ENCODE data around the gene CYP4B1. TPM values are rescaled to one million over a fixed set of nuclear protein-coding genes. Genes with fewer than 3 reads are reported as not detected.
A peak's percentile ranks its signal among the peaks of the same experiment; 100 is the strongest.
"Not testable (repeated sequence)": the region's sequence is repeated elsewhere in the genome, so short reads cannot be mapped to it uniquely, and the experiment has no call there.

The CYP4B1 gene
- total RNA-seq, 1 experiment from 2014 or later: not detected

GRCh38 chr1:46753985-46754384 lies 44.9 kb upstream of the CYP4B1 start:
- H3K4me1 ChIP-seq: peaks cover 41% of the 10 kb centered on the region
- Mint-ChIP-seq H3K27ac (ENCODE audit: unreplicated experiment) (no peak overlapping the region), H3K36me3 (ENCODE audit: insufficient read depth, unreplicated experiment) (no peaks in the 10 kb centered on the region), H3K4me3 (ENCODE audit: unreplicated experiment) (no peak overlapping the region), H3K27me3 (ENCODE audit: insufficient read depth, unreplicated experiment) (no peaks in the 10 kb centered on the region), H3K4me1 (ENCODE audit: low read depth, unreplicated experiment) (peaks cover 40% of the 10 kb centered on the region), H3K9me3 (ENCODE audit: unreplicated experiment) (no peaks in the 10 kb centered on the region)
- no peaks in the 10 kb centered on the region for H3K9me3 ChIP-seq
- CTCF ChIA-PET: no interaction called here
- BruUV-seq (replicated peaks): no TSS peak
- no peak for DNase-seq
- no peak overlapping the region for H3K4me3 ChIP-seq (ENCODE audit: low read depth, low read length)
- H3K36me3 ChIP-seq (ENCODE audit: control insufficient read depth, insufficient read depth, low read length): no peaks in the 10 kb centered on the region
- TF ChIP-seq, protein P1, sequence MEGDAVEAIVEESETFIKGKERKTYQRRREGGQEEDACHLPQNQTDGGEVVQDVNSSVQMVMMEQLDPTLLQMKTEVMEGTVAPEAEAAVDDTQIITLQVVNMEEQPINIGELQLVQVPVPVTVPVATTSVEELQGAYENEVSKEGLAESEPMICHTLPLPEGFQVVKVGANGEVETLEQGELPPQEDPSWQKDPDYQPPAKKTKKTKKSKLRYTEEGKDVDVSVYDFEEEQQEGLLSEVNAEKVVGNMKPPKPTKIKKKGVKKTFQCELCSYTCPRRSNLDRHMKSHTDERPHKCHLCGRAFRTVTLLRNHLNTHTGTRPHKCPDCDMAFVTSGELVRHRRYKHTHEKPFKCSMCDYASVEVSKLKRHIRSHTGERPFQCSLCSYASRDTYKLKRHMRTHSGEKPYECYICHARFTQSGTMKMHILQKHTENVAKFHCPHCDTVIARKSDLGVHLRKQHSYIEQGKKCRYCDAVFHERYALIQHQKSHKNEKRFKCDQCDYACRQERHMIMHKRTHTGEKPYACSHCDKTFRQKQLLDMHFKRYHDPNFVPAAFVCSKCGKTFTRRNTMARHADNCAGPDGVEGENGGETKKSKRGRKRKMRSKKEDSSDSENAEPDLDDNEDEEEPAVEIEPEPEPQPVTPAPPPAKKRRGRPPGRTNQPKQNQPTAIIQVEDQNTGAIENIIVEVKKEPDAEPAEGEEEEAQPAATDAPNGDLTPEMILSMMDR (IDR thresholded peaks at IDR 0.05; ENCODE audit: insufficient read depth in 1 of 2, low read depth in 1 of 2, low read length in 1 of 2, severe bottlenecking in 1 of 2, unreplicated experiment in 1 of 2): no peak
- intact Hi-C loops (cut with micrococcal nuclease; ENCODE audit: unreplicated experiment): no loop called here
- H3K27me3 ChIP-seq (replicated peaks; ENCODE audit: control insufficient read depth, insufficient read depth, low read length): no peaks in the 10 kb centered on the region
- POLR2A ChIA-PET: no interaction called here

GRCh38 chr1:46754707-46755106 lies 44.1 kb upstream of the CYP4B1 start:
- H3K9me3 Mint-ChIP-seq (ENCODE audit: unreplicated experiment); intact Hi-C loops (cut with micrococcal nuclease; ENCODE audit: unreplicated experiment); H3K27me3 ChIP-seq (replicated peaks; ENCODE audit: control insufficient read depth, insufficient read depth, low read length); H3K9me3 ChIP-seq; H3K4me3 ChIP-seq (ENCODE audit: low read depth, low read length); H3K36me3 ChIP-seq (ENCODE audit: control insufficient read depth, insufficient read depth, low read length); CTCF ChIA-PET; DNase-seq; POLR2A ChIA-PET; H3K27me3 Mint-ChIP-seq (ENCODE audit: insufficient read depth, unreplicated experiment); H3K36me3 Mint-ChIP-seq (ENCODE audit: insufficient read depth, unreplicated experiment); BruUV-seq (replicated peaks): not testable (repeated sequence)
- Mint-ChIP-seq H3K4me1 (ENCODE audit: low read depth, unreplicated experiment) (peaks cover 42% of the 10 kb centered on the region), H3K4me3 (ENCODE audit: unreplicated experiment) (peak overlapping the region; percentile 10), H3K27ac (ENCODE audit: unreplicated experiment) (peak overlapping the region; percentile 54)
- H3K4me1 ChIP-seq: peaks cover 41% of the 10 kb centered on the region

DNA sequence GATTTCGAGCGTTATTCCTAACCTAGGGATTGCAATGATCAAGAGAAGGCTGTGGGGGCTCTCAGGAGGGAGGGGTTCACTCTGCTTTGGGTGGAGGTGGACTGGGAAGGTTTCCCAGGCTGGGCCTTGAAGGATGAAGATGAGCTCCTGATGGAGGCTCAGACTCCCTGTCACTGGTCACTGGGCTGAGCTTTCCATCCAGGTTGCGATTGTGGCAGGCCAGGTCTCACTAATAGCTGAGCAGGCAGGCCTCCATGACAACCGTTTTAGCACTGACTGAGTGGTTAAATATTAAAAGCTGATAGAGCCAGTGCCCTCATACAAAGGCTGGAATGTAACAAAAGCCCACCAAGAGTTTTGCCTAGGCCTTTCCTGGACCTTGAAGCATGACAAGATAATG lies 43.7 kb upstream of the CYP4B1 start:
- Mint-ChIP-seq H3K36me3 (ENCODE audit: insufficient read depth, unreplicated experiment) (no peaks in the 10 kb centered on the region), H3K4me3 (ENCODE audit: unreplicated experiment) (peak overlapping the region; percentile 10), H3K4me1 (ENCODE audit: low read depth, unreplicated experiment) (peaks cover 43% of the 10 kb centered on the region), H3K27ac (ENCODE audit: unreplicated experiment) (peak overlapping the region; percentile 54), H3K9me3 (ENCODE audit: unreplicated experiment) (peaks cover 2% of the 10 kb centered on the region), H3K27me3 (ENCODE audit: insufficient read depth, unreplicated experiment) (no peaks in the 10 kb centered on the region)
- Histone ChIP-seq H3K9me3 (no peaks in the 10 kb centered on the region), H3K36me3 (ENCODE audit: control insufficient read depth, insufficient read depth, low read length) (no peaks in the 10 kb centered on the region), H3K27me3 (replicated peaks; ENCODE audit: control insufficient read depth, insufficient read depth, low read length) (no peaks in the 10 kb centered on the region), H3K4me3 (ENCODE audit: low read depth, low read length) (no peak overlapping the region), H3K4me1 (peaks cover 41% of the 10 kb centered on the region)
- POLR2A ChIA-PET: no interaction called here
- BruUV-seq (replicated peaks): no TSS peak
- intact Hi-C loops (cut with micrococcal nuclease; ENCODE audit: unreplicated experiment): no loop called here
- CTCF ChIA-PET: no interaction called here
- DNase-seq: peak; percentile 18 to 46
- TF ChIP-seq, protein P1 (IDR thresholded peaks at IDR 0.05; ENCODE audit: insufficient read depth in 1 of 2, low read depth in 1 of 2, low read length in 1 of 2, severe bottlenecking in 1 of 2, unreplicated experiment in 1 of 2): no peak
